GM21723 (cell line): ENCODE data around the gene FBXL15.

Experiments used
- ATAC-seq: cut with Tn5 transposase; IDR thresholded peaks from one replicate; pipeline ENCODE4 v1.9.1; 2021; ENCODE audit warnings: mild to moderate bottlenecking, moderate library complexity; ENCODE audit not compliant: unreplicated experiment

The FBXL15 gene, protein sequence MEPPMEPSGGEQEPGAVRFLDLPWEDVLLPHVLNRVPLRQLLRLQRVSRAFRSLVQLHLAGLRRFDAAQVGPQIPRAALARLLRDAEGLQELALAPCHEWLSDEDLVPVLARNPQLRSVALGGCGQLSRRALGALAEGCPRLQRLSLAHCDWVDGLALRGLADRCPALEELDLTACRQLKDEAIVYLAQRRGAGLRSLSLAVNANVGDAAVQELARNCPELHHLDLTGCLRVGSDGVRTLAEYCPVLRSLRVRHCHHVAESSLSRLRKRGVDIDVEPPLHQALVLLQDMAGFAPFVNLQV

GRCh38 chr10:102420714-102421506 lies at the start of gene FBXL15:
TSS of gene FBXL15 (plus strand) at chr10:102420836. CDS start at chr10:102421130, 294 bp downstream.
- ATAC-seq = peak; percentile 62

DNA sequence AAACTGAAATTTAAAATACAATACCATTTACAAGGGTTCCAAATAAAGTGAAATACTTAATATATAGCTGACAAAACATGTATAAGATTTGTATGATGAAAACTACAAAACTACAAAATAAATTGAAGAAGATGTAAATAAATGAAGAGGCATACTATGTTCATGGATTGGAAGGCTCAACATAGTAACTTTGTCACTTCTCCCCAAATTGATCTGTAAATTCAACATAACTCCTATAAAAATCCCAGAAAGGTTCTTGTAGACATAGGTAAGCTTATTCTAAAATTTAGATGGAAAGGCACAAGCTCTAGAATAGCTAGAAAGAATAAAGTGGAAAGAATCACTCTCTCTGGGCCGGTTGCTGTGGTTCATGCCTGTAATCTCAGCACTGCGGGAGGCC lies 49.3 kb upstream of the FBXL15 start:
- ATAC-seq = no peak

- ATAC-seq = no peak
Measured at GRCh38 chr10:102375250-102375649, 45.4 kb upstream of the FBXL15 start.

DNA sequence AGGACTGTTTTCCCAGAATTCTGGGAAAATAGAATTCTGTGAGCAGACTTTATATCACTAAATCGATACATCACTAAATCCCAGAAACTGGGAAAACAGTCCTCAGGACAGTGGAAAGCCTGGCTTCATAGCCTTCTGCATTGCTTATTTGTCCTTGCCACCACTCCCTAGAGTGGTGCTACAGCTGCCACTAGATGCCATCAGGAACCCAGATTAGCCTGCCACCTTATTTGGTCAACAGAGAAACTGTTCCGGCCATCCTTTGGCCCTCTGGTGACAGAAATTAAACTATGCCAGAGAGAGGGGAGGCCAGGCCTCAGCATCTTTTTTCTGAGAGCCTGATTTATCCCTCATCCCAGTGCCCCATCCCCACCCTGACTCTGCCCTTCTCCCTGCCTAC lies 44.8 kb upstream of the FBXL15 start:
- no peak for ATAC-seq

DNA sequence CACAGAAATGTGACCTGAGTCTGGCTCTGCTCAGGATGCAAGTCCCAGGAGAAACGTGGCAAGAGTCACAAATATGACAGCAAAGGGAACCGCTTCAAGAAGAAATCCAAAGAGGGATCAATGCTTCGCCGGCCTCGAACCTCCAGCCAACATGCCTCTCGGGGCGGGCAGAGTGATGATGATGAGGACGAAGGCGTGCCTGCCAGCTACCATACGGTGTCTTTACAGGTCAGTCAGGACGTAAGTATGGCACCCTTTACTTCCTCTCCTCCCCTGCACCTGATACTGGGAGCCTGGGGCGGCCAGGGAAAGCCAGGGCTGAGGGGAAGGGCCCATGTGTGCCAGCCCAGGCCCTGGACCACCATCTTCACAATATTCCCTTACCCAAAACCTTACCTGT lies 43.7 kb upstream of the FBXL15 start:
- no peak for ATAC-seq

DNA sequence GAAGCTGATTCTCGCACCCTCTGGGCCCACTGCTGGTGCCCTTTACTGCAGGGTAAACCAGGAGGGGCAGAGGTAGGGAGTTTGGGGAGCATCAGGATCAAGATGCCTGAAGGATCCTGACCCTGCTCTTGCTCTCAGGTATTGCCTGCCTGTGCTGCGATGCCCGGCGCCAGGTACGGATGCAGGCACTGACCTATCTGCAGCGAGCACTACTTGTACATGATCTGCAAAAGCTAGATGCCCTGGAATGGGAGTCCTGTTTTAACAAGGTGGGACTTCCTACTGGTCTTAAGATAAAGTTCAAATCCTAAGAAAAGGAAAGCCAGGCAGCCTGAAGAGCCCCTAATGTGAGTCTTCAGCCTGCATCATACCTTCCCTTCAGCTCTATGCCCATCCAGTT lies 41.3 kb upstream of the FBXL15 start:
- ATAC-seq = no peak

DNA sequence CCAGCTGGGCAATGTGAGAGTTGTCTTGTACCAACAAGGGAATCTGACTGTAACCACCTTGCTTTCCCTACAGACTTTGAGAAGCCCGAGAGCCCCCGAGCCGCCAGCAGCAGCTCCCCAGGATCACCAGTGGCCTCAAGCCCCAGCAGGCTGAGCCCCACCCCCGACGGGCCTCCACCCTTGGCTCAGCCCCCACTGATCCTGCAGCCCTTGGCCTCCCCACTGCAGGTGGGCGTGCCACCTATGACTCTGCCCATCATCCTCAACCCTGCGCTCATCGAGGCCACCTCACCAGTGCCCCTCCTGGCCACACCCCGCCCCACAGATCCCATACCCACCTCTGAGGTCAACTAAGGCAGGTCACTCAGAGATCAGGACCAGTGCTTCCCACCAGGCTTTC lies 38.7 kb upstream of the FBXL15 start:
- ATAC-seq = no peak

- ATAC-seq = no peak
Measured at GRCh38 chr10:102382871-102383270, 37.8 kb upstream of the FBXL15 start.

GRCh38 chr10:102384053-102384452 lies 36.6 kb upstream of the FBXL15 start:
- ATAC-seq = no peak

- no peak for ATAC-seq
Measured at GRCh38 chr10:102384606-102385429, 35.8 kb upstream of the FBXL15 start.

GRCh38 chr10:102389894-102390293 lies 30.7 kb upstream of the FBXL15 start:
- ATAC-seq = no peak

GRCh38 chr10:102392306-102392705 lies 28.3 kb upstream of the FBXL15 start:
- no peak for ATAC-seq

GRCh38 chr10:102393411-102394078 lies 27.1 kb upstream of the FBXL15 start:
- ATAC-seq = no peak

GRCh38 chr10:102394079-102394800 lies 26.4 kb upstream of the FBXL15 start:
- peak; percentile 82 for ATAC-seq

- ATAC-seq = peak; percentile 1
Measured at GRCh38 chr10:102394801-102395399, 25.7 kb upstream of the FBXL15 start.

DNA sequence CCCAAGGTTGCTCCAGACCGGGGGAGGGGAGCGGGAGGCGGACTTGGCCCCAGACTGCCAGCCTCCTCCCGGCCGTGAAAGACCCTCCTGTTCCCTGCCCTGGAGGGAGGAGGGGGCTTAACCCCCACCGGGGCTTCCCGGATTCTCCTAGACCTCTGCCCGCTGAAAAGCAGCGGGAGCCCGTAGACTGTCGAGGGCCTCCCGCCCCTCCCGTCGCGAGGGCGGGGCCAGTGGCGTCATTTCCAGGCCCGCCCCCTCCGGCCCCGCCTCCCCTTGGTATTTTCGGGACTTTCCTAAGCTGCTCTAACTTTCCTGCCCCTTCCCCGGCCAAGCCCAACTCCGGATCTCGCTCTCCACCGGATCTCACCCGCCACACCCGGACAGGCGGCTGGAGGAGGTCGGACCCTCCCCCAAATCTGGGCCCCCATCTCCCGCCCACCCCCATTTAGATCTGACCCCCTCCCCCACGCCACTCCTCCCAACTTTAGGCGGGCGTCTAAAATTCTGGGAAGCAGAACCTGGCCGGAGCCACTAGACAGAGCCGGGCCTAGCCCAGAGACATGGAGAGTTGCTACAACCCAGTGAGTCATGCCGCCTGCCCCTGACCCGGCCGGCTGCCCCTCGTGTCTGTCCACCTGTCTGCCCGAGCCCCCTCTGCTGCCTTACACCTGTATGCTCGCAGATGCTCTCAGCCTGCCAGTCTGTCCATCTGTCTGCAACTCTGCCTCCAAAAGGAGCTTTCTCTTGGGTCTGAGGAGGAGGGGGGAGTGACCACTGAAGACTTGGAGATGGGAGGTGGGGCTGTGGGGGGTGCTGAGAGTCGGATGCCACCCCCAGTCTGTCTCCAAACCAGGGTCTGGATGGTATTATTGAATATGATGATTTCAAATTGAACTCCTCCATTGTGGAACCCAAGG lies 25.0 kb upstream of the FBXL15 start, which contains the start of gene NFKB2:
NFKB2 (plus strand) TSS at position 306 of the 917 bp plus-strand sequence; CDS start at position 561, 255 bp downstream.
- ATAC-seq = peak; percentile 34

GRCh38 chr10:102396317-102396650 lies 24.4 kb upstream of the FBXL15 start:
- no peak for ATAC-seq

- no peak for ATAC-seq
Measured at GRCh38 chr10:102396730-102397151, 23.9 kb upstream of the FBXL15 start.
